NCI-H345 treated with DMSO at 0.1 percent for 48 hours (cell line): ENCODE results near the gene NR2E1.

Experiments used
- DNase-seq: peaks from one replicate; lab custom pipeline; 2025; ENCODE audit not compliant: unreplicated experiment; lab: John Stamatoyannopoulos, UW

NR2E1 gene

DNA sequence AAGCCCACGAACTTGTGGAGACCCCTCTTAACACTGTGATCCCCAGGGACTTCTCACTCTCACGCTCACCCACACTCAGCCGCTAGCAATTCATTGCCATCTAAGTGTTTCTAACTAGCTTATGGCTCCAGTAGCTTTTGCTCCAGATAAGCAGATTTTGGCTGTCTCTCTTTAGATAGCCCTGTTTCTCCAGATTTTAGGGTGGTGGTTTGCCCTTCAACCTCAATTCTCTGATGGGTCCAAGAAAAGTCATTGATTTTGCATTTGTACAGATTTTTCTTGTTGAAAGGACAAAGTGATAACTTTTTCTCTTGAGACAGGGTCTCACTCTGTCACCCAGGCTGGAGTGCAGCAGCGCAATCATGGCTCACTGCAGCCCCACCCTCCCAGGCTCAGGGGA, 41.2 kb downstream of the NR2E1 start:
- DNase-seq, result no peak

DNA sequence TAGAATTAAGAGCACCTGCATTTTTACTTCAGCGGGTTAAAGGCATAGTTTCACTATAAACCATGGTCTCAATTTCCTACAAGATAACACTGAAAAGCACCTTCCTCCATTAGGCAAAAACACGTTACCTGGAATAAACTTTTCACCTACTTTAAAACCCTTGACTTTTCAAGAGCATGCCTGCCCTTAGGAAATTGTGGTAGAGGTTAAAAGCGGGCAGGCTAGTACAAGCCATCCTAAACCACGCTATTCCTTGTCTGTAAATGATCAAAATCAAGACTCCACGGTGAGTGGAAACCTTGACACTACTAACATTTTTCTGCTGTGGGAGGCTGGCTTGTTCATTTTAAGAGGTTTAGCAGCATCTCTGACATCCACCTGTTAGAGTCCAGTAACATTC, 43.9 kb downstream of the NR2E1 start:
- DNase-seq, result no peak

DNA sequence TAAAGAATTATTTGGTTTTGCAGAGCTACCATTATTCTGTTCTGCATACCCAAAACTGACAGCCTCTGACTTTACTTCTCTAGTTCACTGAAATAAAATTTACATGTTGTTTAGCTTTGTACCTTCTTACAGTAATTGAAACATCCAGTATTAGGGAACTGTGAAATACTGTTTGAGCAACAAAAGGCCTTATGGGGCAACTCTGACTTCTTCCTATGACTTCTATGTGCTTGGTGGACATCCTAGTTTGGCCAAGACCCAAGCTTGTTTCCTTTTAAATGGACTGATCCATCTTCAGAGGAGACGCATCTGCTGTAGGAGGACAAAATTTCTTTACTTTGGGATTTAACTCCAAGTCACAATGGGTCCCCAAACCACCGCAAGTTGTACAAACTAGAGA, 44.7 kb downstream of the NR2E1 start:
- no peak for DNase-seq

DNA sequence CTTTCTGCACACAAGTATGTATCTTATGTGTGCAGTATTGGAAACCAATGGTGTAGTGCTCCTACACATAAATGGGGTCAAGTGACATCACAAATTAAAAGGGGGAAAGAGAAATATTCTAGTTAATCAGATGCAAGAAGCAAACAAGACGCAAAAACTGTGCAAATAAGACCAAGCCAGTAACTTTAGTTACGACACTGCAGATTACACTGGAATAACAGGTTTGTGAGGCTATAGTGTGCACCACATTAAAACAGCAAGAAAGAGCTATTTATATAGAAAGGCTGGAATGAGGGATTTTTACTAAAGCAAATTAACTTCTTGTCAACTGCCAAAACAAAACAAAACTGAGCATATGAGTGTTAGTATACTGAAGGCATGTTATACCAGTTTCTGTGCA, 45.8 kb downstream of the NR2E1 start:
- no peak for DNase-seq

DNA sequence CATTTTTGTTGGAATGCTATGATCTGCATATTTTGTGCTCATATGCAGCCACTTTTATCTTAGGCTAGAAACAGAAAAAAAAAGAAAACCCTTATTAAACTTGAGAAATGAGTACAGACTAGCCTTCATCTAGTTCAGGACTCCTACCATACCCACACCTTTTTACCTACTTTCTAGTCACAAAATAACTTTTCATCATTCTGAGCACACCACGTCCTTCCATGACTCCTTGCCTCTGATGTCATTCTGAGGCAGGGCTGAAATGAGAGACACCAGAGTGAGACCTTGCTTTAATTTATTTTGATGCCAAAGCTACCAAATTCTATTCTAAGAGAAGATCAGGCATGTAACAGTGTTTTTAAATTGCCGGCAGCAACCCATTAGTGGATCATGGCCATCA, 56.2 kb downstream of the NR2E1 start:
- no peak for DNase-seq

- no peak for DNase-seq
Measured at GRCh38 chr6:108222504-108222903, 56.7 kb downstream of the NR2E1 start.

- DNase-seq, result no peak
Measured at GRCh38 chr6:108227290-108227689, 61.5 kb downstream of the NR2E1 start.

GRCh38 chr6:108228416-108228815, 62.6 kb downstream of the NR2E1 start:
- DNase-seq, result no peak

DNA sequence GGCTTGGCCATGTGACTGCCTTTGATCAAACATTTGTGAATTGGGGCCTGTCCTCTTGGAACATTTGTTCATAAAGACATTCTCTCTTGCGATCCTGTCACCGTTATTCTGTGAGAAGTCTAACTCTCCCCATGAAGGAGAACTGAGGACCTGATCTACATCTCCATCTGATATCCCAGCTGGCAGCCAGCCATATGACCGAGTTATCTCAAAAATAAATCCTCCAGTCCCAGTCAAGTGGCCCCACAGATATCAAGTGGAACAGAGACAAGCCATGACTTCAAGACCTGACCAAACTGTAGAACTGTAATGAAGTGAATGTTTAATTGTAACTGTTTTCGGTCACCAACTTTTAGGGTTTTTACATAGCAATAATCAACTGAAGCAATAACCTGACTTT, 69.3 kb downstream of the NR2E1 start:
- no peak for DNase-seq

- no peak for DNase-seq
Measured at GRCh38 chr6:108236791-108237190, 71.0 kb downstream of the NR2E1 start.

DNA sequence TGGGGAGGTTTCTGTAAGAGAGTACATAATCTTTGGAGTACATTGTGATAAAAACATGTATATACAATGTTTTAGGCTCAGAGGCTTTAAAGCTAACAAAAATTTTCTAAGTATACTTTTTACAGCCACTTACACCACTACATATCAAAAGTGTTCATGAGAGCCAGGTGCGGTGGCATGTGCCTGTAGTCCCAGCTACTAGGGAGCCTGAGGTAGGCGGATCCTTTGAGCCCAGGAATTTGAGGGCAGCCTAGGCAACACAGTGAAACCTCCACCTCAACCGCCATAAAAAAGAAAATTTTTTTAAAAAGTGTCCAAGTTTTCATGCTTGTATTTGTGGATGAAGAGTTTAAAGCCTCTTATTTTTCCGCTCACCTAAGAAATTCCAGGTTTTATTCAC, 72.5 kb downstream of the NR2E1 start:
- DNase-seq, result no peak
